Muscle of leg (tissue), 11 donors: Measurements from ENCODE around the gene PCTP. TPM values are rescaled to one million over a fixed set of nuclear protein-coding genes. Genes with fewer than 3 reads are reported as not detected.

ENCODE experiments used
- DNase-seq: peaks from one replicate; pipeline ENCODE4 v3.0.0; 2013
- H3K27ac ChIP-seq: one replicate; pipeline ENCODE4 v1.5.1; 2013; ENCODE audit warnings: mild to moderate bottlenecking, low read length, control low read depth
- H3K27me3 ChIP-seq: one replicate; pipeline ENCODE4 v1.6.1; 2013; ENCODE audit warnings: low read length; ENCODE audit not compliant: control insufficient read depth, insufficient read depth
- H3K36me3 ChIP-seq: one replicate; pipeline ENCODE4 v1.6.1; 2013; ENCODE audit warnings: low read length; ENCODE audit not compliant: control insufficient read depth, insufficient read depth
- H3K4me1 ChIP-seq: one replicate; pipeline ENCODE4 v1.6.1; 2013; ENCODE audit warnings: low read length; ENCODE audit not compliant: control insufficient read depth, insufficient read depth
- H3K4me3 ChIP-seq: one replicate; pipeline ENCODE4 v1.5.1; 2013; ENCODE audit warnings: low read length, control low read depth
- H3K9me3 ChIP-seq: replicated peaks from 2 replicates; pipeline ENCODE4 v1.6.1; 2013; ENCODE audit warnings: low read depth, low read length; ENCODE audit not compliant: control insufficient read depth
- WGBS: methylation state at CpG from one replicate; pipeline ENCODE4 v1.1.5; 2013; ENCODE audit warnings: missing lambda C conversion rate; ENCODE audit not compliant: insufficient coverage; 5-methylcytosine and 5-hydroxymethylcytosine counted together
- polyA plus RNA-seq, 8 donors: library from polyadenylated mRNA; unstranded; fragments of 120-200 nt; gene quantifications; one replicate each; pipeline versions ENCODE4 v1.2.1 to v1.2.3, GENCODE V29; 2013; ENCODE audit warnings: inconsistent platforms in 1 of 8, low replicate concordance in 1 of 8; ENCODE audit not compliant: insufficient read length in 8 of 8, insufficient read depth in 1 of 8
- total RNA-seq: library from RNA; stranded (reverse); fragments of 120-200 nt; gene quantifications from one replicate; pipeline ENCODE4 v1.2.4, GENCODE V29; 2013

Gene PCTP
- total and polyA plus RNA-seq, 9 donors, result 10.8 to 13.4 (median 12.3) TPM

DNA sequence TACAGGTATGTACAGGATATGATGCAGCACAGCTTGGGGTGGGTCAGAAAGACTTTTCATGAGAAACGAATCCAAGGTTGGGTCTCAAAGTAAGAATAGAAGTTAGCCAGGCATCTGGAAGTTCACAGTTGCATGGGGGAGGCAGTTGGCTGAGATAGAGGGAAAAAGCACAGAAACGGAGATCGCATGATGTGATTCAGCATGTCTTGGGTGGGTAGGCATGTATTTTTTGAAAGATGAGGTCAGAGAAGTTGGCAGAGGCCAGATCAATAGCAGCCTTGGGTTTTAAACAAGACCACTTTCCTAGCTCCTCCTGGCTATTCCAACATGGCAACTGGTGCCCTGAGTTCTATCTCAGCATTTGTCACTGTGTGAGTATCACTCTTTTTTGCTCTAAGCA lies 67.2 kb downstream of the PCTP start:
- 79% methylated on average over 1 of the region's 3 CpGs for WGBS
- Histone ChIP-seq H3K9me3 (peaks cover 8% of the 10 kb centered on the region), H3K36me3 (no peaks in the 10 kb centered on the region), H3K4me1 (peaks cover 6% of the 10 kb centered on the region), H3K27me3 (no peaks in the 10 kb centered on the region), H3K4me3 (no peak overlapping the region), H3K27ac (no peak overlapping the region)
- DNase-seq, result no peak

DNA sequence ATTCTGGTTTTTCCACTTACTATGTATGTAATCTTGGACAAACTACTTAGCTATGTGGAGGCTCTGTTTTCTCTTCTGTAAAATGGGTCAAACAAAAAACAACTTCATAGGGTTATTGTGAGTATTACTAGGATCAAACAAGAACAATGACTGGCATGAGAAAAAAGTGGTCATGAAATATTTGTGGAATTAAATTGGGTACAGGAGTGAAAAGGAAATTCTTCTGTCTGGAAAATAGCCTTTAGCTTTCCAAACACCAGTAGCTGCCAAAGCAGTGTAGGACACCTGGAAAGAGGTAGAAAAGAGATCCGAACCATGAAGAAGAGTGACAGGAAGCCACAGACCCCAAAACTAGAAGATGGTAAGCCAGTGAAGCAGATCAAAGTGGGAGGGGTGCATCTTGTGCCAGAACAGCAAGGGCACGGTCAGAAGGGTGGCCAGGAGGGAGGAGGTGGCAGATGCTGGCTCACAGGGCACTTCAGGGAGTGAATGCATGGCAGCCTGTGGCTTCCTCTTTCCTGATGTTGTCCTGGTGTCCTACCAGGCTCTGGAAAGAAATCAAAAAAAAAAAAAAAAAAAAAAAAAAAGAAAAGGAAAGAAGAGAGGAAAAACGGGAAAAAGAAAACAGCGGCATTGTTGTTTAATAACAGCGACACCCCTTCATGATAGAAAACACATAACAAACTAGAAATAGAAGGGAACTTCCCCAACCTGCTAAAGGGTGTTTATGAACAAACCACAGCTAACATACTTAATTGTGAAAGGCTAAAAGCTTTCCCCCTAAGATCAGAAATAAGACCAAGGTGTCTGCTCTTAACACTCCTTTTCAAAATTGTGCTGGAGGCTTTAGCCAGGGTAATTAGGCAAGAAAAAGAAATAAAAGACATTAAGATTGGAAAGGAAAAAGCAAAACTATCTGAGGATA lies 67.9 kb downstream of the PCTP start:
- whole genome bisulfite sequencing, result 94% methylated on average over 2 of the region's 5 CpGs
- Histone ChIP-seq H3K36me3 (no peaks in the 10 kb centered on the region), H3K9me3 (peaks cover 8% of the 10 kb centered on the region), H3K27ac (no peak overlapping the region), H3K4me3 (no peak overlapping the region), H3K27me3 (no peaks in the 10 kb centered on the region), H3K4me1 (peaks cover 6% of the 10 kb centered on the region)
- no peak for DNase-seq

DNA sequence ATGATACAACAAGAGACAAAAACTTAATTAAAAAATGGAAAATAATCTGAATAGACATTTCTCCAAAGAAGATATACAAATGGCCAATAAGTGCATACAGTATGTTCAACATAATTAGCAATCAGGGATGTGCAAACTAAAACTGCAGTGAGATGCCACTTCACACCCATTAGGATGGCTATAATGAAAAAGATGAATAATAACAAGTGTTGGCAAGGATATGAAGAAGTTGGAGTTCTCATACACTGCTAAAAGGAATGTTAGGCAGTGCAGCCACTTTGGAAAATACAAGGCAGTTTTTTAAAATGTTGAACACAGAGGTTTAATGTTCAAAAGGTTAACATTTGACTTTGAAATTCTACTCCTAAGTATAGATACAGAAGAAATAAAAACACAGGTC lies 69.8 kb downstream of the PCTP start:
- DNase-seq, result no peak
- peaks cover 8% of the 10 kb centered on the region for H3K9me3 ChIP-seq
- no peak overlapping the region for H3K27ac ChIP-seq
- H3K27me3 ChIP-seq, result no peaks in the 10 kb centered on the region
- H3K36me3 ChIP-seq, result no peaks in the 10 kb centered on the region
- H3K4me3 ChIP-seq, result no peak overlapping the region
- H3K4me1 ChIP-seq, result no peaks in the 10 kb centered on the region

DNA sequence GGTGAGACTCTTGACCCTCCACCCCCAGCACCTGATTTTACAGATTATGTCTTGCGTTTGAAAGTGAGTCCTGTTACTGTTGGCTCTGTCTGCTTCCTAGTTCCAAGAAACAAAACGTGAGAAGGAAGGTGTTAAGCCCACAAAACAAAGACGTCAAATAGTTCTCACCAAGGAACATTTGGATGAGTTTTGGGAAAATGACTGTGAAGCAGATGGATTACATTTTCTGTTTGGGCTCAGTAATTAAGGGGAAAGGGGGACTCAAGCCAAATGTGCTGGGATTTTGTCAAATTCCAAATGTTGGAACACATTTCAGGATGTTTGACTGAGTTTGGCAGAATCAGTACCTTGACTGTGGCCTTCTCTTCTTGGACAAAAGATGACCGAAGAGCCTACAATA lies 71.2 kb downstream of the PCTP start:
- H3K27ac ChIP-seq, result no peak overlapping the region
- WGBS, result no CpG with 5 or more reads among the region's 4 CpGs

DNA sequence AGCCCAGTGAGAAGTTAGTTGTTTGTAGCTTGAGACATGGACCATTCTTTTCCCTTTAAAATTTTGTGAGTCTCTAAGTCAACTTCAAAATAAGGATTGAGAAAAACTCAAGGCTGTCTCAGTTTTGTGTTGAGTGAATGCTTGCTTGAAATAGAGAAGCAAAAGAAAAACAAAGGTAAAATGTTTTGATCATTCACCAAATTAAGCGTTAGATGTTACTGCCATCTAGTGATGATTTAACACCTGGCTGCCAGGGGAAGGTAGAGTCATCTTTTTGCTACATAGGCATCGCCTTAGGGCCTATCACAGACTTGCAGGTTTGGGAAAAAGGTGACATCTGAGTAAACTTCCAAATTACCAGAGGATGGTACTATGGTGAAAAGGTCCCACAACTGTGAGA lies 74.4 kb downstream of the PCTP start:
- Histone ChIP-seq H3K4me1 (no peaks in the 10 kb centered on the region), H3K4me3 (no peak overlapping the region), H3K27me3 (no peaks in the 10 kb centered on the region), H3K36me3 (no peaks in the 10 kb centered on the region), H3K9me3 (peaks cover 7% of the 10 kb centered on the region), H3K27ac (no peak overlapping the region)
- WGBS, result 80% methylated on average over 1 of the region's 2 CpGs
- DNase-seq, result no peak

More for the DNA sequence above, 71.2 kb downstream of the PCTP start:
- Histone ChIP-seq H3K9me3 (peaks cover 8% of the 10 kb centered on the region), H3K4me1 (no peaks in the 10 kb centered on the region), H3K27me3 (no peaks in the 10 kb centered on the region), H3K4me3 (no peak overlapping the region), H3K36me3 (no peaks in the 10 kb centered on the region)
- peak; percentile 27 for DNase-seq

Other genes starting within 250 kb of the PCTP start
- gene SMIM36, start 239.6 kb upstream of the PCTP start, total RNA-seq, result not detected
- gene SMIM36, start 239.6 kb upstream of the PCTP start, polyA plus RNA-seq, result under 1 TPM in 4 of 8 donors, not detected in 4; 0.11 to 0.47 (median 0.13) TPM
- gene TMEM100, start 28.2 kb upstream of the PCTP start, total RNA-seq, result 9.2 TPM
- gene TMEM100, start 28.2 kb upstream of the PCTP start, polyA plus RNA-seq, result 10 to 100 TPM in 2 of 8 donors, 1 to 10 TPM in 6; 4.5 to 11.2 (median 8.6) TPM